ENCODE results near the gene PHLDB1. TPM values are rescaled to one million over a fixed set of nuclear protein-coding genes. Genes with fewer than 3 reads are reported as not detected.
"Not testable (repeated sequence)": the region's sequence is repeated elsewhere in the genome, so short reads cannot be mapped to it uniquely, and the experiment has no call there.

The PHLDB1 gene
- total RNA-seq = 1.3 and 1.7 TPM in 2 replicates

GRCh38 chr11:118607401-118608359 lies at the start of gene PHLDB1:
Gene PHLDB1 (plus strand): TSS chr11:118607615. CDS start chr11:118613837, 6,222 bp downstream.
- Mint-ChIP-seq H3K27me3 (peaks cover 34% of the 10 kb centered on the region), H3K27ac (peak within 1 kb of the TSS; percentile 29), H3K4me3 (peak within 1 kb of the TSS; percentile 76), H3K9me3 (no peaks in the 10 kb centered on the region), H3K36me3 (ENCODE audit: low read depth) (peaks cover 13% of the 10 kb centered on the region), H3K4me1 (peaks cover 25% of the 10 kb centered on the region)
- peak; percentile 78 for DNase-seq
- intact Hi-C loops (cut with micrococcal nuclease) = loop anchor here (2.0 kb wide), 1 partner anchor 35 kb away; the partner anchor contains the start of gene ARCN1

DNA sequence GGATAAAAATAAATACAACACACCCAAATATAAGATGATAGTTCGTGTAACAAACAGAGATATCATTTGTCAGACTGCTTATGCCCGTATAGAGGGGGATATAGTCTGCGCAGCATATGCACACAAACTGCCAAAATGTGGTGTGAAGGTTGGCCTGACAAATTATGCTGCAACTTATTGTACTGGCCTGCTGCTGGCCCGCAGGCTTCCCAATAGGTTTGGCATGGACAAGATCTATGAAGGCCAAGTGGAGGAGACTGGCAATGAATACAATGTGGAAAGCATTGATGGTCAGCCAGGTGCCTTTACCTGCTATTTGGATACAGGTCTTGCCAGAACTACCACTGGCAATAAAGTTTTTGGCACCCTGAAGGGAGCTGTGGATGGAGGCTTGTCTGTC lies 46.6 kb upstream of the PHLDB1 start:
- H3K36me3 Mint-ChIP-seq (ENCODE audit: low read depth) = peaks cover 17% of the 10 kb centered on the region
- H3K27me3 Mint-ChIP-seq = no peaks in the 10 kb centered on the region
- intact Hi-C loops (cut with micrococcal nuclease) = no loop called here
- H3K4me3 Mint-ChIP-seq = no peak overlapping the region
- peaks cover 12% of the 10 kb centered on the region for H3K4me1 Mint-ChIP-seq
- DNase-seq = no peak
- no peak overlapping the region for H3K27ac Mint-ChIP-seq
- no peaks in the 10 kb centered on the region for H3K9me3 Mint-ChIP-seq

DNA sequence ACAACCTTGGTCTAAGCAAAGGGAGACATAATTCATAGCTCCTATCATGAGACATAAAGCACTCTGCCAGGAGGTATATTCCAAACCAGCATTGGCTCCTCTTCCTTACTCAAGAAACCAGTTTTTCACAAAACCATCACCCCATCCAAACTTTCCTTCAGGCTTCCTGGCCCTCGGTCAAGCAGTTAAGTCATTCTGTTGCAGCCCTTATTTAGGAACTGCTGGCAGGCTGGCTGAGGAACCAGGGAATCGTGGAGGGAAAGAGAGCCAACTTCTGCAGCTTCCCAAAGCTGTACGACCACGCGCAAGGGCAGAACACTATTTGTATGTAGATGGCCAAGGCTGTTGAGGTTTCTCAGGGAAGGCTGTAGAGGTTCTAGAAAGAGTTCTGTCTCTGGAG lies 42.4 kb upstream of the PHLDB1 start:
- no peak overlapping the region for H3K27ac Mint-ChIP-seq
- no peak for DNase-seq
- H3K27me3 Mint-ChIP-seq = no peaks in the 10 kb centered on the region
- no peaks in the 10 kb centered on the region for H3K9me3 Mint-ChIP-seq
- H3K4me3 Mint-ChIP-seq = peak overlapping the region; percentile 57
- peaks cover 13% of the 10 kb centered on the region for H3K4me1 Mint-ChIP-seq
- H3K36me3 Mint-ChIP-seq (ENCODE audit: low read depth) = no peaks in the 10 kb centered on the region
- intact Hi-C loops (cut with micrococcal nuclease) = no loop called here

DNA sequence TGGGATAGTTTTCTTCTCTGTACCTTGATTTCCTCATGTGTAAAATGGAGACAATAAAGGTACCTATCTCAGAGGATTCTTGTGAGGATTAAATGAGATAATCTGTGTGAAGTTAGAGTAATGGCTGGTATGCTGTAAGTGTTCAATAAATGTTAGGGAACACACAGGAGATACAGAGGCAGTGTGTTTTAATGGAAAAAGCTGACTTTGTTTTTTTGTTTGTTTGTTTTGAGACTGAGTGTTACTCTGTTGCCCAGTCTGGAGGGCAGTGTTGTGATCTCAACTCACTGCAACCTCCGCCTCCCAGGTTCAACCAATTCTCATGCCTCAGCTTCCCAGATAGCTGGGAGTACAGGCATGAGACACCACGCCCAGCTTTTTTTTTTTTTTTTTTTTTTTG lies 37.7 kb upstream of the PHLDB1 start:
- H3K4me3 Mint-ChIP-seq = no peak overlapping the region
- H3K27ac Mint-ChIP-seq = no peak overlapping the region
- no peak for DNase-seq
- intact Hi-C loops (cut with micrococcal nuclease) = loop anchor here (5.0 kb wide), 3 partner anchors 132 to 262 kb away; partner anchors contain the start of gene KMT2A
- H3K4me1 Mint-ChIP-seq = peaks cover 22% of the 10 kb centered on the region
- peaks cover 6% of the 10 kb centered on the region for H3K36me3 Mint-ChIP-seq (ENCODE audit: low read depth)
- H3K27me3 Mint-ChIP-seq = no peaks in the 10 kb centered on the region
- no peaks in the 10 kb centered on the region for H3K9me3 Mint-ChIP-seq

GRCh38 chr11:118570787-118571186 lies 36.6 kb upstream of the PHLDB1 start:
- Mint-ChIP-seq H3K9me3 (no peaks in the 10 kb centered on the region), H3K27me3 (no peaks in the 10 kb centered on the region), H3K4me1 (peaks cover 26% of the 10 kb centered on the region), H3K36me3 (ENCODE audit: low read depth) (peaks cover 11% of the 10 kb centered on the region), H3K27ac (no peak overlapping the region), H3K4me3 (no peak overlapping the region)
- DNase-seq = no peak
- intact Hi-C loops (cut with micrococcal nuclease) = loop anchor here (5.0 kb wide), 3 partner anchors 133 to 263 kb away; partner anchors contain the start of gene KMT2A

DNA sequence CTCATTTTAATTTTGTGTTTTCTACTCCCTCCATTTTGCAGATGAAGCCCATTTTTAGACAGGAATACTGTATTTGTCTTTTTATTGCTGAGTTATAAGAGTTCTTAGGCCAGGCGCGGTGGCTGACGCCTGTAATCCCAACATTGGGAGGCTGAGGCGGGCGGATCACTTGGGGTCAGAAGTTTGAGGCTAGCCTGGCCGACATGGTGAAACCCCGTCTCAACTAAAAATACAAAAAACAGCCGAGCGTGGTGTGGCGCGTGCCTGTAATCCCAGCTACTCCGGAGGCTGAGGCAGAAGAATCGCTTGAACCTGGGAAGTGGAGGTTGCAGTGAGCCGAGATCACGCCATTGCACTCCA lies 35.7 kb upstream of the PHLDB1 start:
- H3K27ac Mint-ChIP-seq = peak overlapping the region; percentile 93
- DNase-seq, H3K9me3 Mint-ChIP-seq, H3K27me3 Mint-ChIP-seq: not testable (repeated sequence)
- peaks cover 31% of the 10 kb centered on the region for H3K4me1 Mint-ChIP-seq
- peaks cover 14% of the 10 kb centered on the region for H3K36me3 Mint-ChIP-seq (ENCODE audit: low read depth)
- H3K4me3 Mint-ChIP-seq = peak overlapping the region; percentile 97
- intact Hi-C loops (cut with micrococcal nuclease) = loop anchor here (2.0 to 5.0 kb wide), 5 partner anchors 37 to 264 kb away; partner anchors contain the start of genes ATP5MG and KMT2A

GRCh38 chr11:118572061-118572980 lies 35.1 kb upstream of the PHLDB1 start, which contains the start of gene ARCN1:
Gene ARCN1 (plus strand): TSS chr11:118572409. CDS start chr11:118572548, 139 bp downstream.
- Mint-ChIP-seq H3K36me3 (ENCODE audit: low read depth) (peaks cover 16% of the 10 kb centered on the region), H3K4me1 (peaks cover 34% of the 10 kb centered on the region), H3K9me3 (no peaks in the 10 kb centered on the region), H3K27ac (peak within 1 kb of the TSS; percentile 93), H3K4me3 (peak within 1 kb of the TSS; percentile 97), H3K27me3 (no peaks in the 10 kb centered on the region)
- DNase-seq = peak; percentile 93
- intact Hi-C loops (cut with micrococcal nuclease) = loop anchor here (2.0 to 5.0 kb wide), 5 partner anchors 36 to 265 kb away; partner anchors contain the start of genes ATP5MG and KMT2A

GRCh38 chr11:118572981-118573550 lies 34.3 kb upstream of the PHLDB1 start:
- DNase-seq = peak; percentile 77
- H3K4me1 Mint-ChIP-seq = peaks cover 35% of the 10 kb centered on the region
- no peaks in the 10 kb centered on the region for H3K27me3 Mint-ChIP-seq
- intact Hi-C loops (cut with micrococcal nuclease) = loop anchor here (2.0 to 5.0 kb wide), 5 partner anchors 36 to 266 kb away; partner anchors contain the start of genes ATP5MG and KMT2A
- no peaks in the 10 kb centered on the region for H3K9me3 Mint-ChIP-seq
- H3K27ac Mint-ChIP-seq = peak overlapping the region; percentile 93
- peaks cover 19% of the 10 kb centered on the region for H3K36me3 Mint-ChIP-seq (ENCODE audit: low read depth)
- H3K4me3 Mint-ChIP-seq = peak overlapping the region; percentile 97

- Mint-ChIP-seq H3K4me1 (peaks cover 35% of the 10 kb centered on the region), H3K27me3 (no peaks in the 10 kb centered on the region), H3K36me3 (ENCODE audit: low read depth) (peaks cover 23% of the 10 kb centered on the region), H3K4me3 (peak overlapping the region; percentile 45), H3K27ac (no peak overlapping the region), H3K9me3 (no peaks in the 10 kb centered on the region)
- no peak for DNase-seq
- intact Hi-C loops (cut with micrococcal nuclease) = loop anchor here (5.0 kb wide), 3 partner anchors 137 to 267 kb away; partner anchors contain the start of gene KMT2A
Observed at GRCh38 chr11:118574636-118575035, 32.8 kb upstream of the PHLDB1 start.

GRCh38 chr11:118577995-118578394 lies 29.4 kb upstream of the PHLDB1 start:
- H3K27ac Mint-ChIP-seq; H3K9me3 Mint-ChIP-seq; H3K27me3 Mint-ChIP-seq; DNase-seq; H3K4me3 Mint-ChIP-seq; intact Hi-C loops (cut with micrococcal nuclease): not testable (repeated sequence)
- Mint-ChIP-seq H3K4me1 (peaks cover 28% of the 10 kb centered on the region), H3K36me3 (ENCODE audit: low read depth) (peaks cover 28% of the 10 kb centered on the region)

- no peaks in the 10 kb centered on the region for H3K9me3 Mint-ChIP-seq
Observed at GRCh38 chr11:118581057-118581456, 26.4 kb upstream of the PHLDB1 start.

GRCh38 chr11:118587952-118588351 lies 19.5 kb upstream of the PHLDB1 start:
- H3K4me1 Mint-ChIP-seq = peaks cover 2% of the 10 kb centered on the region
- H3K27me3 Mint-ChIP-seq = no peaks in the 10 kb centered on the region
- no peak overlapping the region for H3K4me3 Mint-ChIP-seq
- intact Hi-C loops (cut with micrococcal nuclease) = no loop called here
- H3K9me3 Mint-ChIP-seq = no peaks in the 10 kb centered on the region
- DNase-seq = no peak
- H3K36me3 Mint-ChIP-seq (ENCODE audit: low read depth) = peaks cover 59% of the 10 kb centered on the region
- H3K27ac Mint-ChIP-seq = no peak overlapping the region

More at GRCh38 chr11:118581057-118581456, 26.4 kb upstream of the PHLDB1 start:
- no peak overlapping the region for H3K27ac Mint-ChIP-seq
- no peak for DNase-seq
- peaks cover 9% of the 10 kb centered on the region for H3K4me1 Mint-ChIP-seq
- no peak overlapping the region for H3K4me3 Mint-ChIP-seq
- H3K36me3 Mint-ChIP-seq (ENCODE audit: low read depth) = peaks cover 40% of the 10 kb centered on the region
- intact Hi-C loops (cut with micrococcal nuclease) = no loop called here
- no peaks in the 10 kb centered on the region for H3K27me3 Mint-ChIP-seq
